Peyer's patch (tissue), 4 donors: Measurements from ENCODE around the gene AFDN.

Experiments
- CTCF ChIP-seq, 6 experiments: fragments of 450-650 bp in 4 of 6; fragments of 200-600 bp in 2 of 6; sonication (generic) in 1 of 6; IDR thresholded peaks; one replicate each; pipeline ENCODE4 v1.5.1; 2017 to 2019; ENCODE audit warnings: antibody characterized with exemption in 6 of 6, mild to moderate bottlenecking in 3 of 6, moderate library complexity in 1 of 6
- POLR2A ChIP-seq, 2 donors: fragments of 450-650 bp; IDR thresholded peaks; one replicate each; pipeline ENCODE4 v1.5.1; 2017; ENCODE audit warnings: antibody characterized with exemption in 2 of 2, mild to moderate bottlenecking in 2 of 2, moderate library complexity in 2 of 2

DNA sequence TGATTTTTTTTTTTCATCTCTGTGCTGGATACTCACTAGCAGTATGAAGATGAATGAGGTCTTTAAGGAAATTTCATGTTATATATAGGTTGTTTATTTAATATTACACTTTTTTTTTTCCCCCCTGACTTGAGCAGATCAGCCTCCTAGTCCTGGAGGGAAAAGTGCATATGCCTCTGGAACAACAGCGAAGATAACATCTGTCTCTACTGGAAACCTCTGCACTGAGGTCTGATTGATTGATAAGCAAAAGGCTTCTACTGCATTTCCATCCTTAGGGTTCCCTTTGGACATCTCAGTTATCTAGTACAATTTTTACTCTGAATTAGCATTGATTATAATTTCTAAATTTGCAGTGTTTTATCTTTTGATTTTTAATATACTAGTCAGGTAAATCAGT, 121.0 kb downstream of the AFDN start:
- TF ChIP-seq CTCF (IDR thresholded peaks at IDR 0.05) = no peak
- no peak for TF ChIP-seq POLR2A (IDR thresholded peaks at IDR 0.05)
